HG02610 (cell line): Measurements from ENCODE around the gene WNK2.

ENCODE experiments used
- ATAC-seq: cut with Tn5 transposase; IDR thresholded peaks from one replicate; pipeline ENCODE4 v1.9.1; 2021; ENCODE audit warnings: mild to moderate bottlenecking, moderate library complexity; ENCODE audit not compliant: unreplicated experiment

WNK2 gene

GRCh38 chr9:93212409-93212808 lies 28.5 kb downstream of the WNK2 start:
- no peak for ATAC-seq

GRCh38 chr9:93216073-93216365 lies 32.1 kb downstream of the WNK2 start:
- no peak for ATAC-seq

- no peak for ATAC-seq
These were observed 33.8 kb downstream of the WNK2 start for GRCh38 chr9:93217706-93218105.

- no peak for ATAC-seq
These were observed 34.2 kb downstream of the WNK2 start for GRCh38 chr9:93218161-93218560.

GRCh38 chr9:93218671-93219420 lies 34.9 kb downstream of the WNK2 start:
- ATAC-seq: no peak

- no peak for ATAC-seq
These were observed 35.8 kb downstream of the WNK2 start for GRCh38 chr9:93219692-93220091.

GRCh38 chr9:93220627-93221026 lies 36.7 kb downstream of the WNK2 start:
- ATAC-seq: no peak

GRCh38 chr9:93221044-93221443 lies 37.1 kb downstream of the WNK2 start:
- ATAC-seq: no peak

GRCh38 chr9:93222890-93223259 lies 38.9 kb downstream of the WNK2 start:
- ATAC-seq: no peak

- ATAC-seq: no peak
These were observed 39.6 kb downstream of the WNK2 start for GRCh38 chr9:93223260-93224180.

- ATAC-seq: no peak
These were observed 40.7 kb downstream of the WNK2 start for GRCh38 chr9:93224591-93224990.

GRCh38 chr9:93225417-93225816 lies 41.5 kb downstream of the WNK2 start:
- no peak for ATAC-seq

GRCh38 chr9:93225892-93226291 lies 42.0 kb downstream of the WNK2 start:
- ATAC-seq: no peak

- no peak for ATAC-seq
These were observed 42.9 kb downstream of the WNK2 start for GRCh38 chr9:93226819-93227218.

- ATAC-seq: no peak
These were observed 44.1 kb downstream of the WNK2 start for GRCh38 chr9:93228030-93228429.

- no peak for ATAC-seq
These were observed 44.5 kb downstream of the WNK2 start for GRCh38 chr9:93228453-93228852.

- ATAC-seq: no peak
These were observed 45.7 kb downstream of the WNK2 start for GRCh38 chr9:93229636-93230035.

GRCh38 chr9:93230185-93230584 lies 46.2 kb downstream of the WNK2 start:
- no peak for ATAC-seq

- no peak for ATAC-seq
These were observed 46.7 kb downstream of the WNK2 start for GRCh38 chr9:93230601-93231000.

- no peak for ATAC-seq
These were observed 47.3 kb downstream of the WNK2 start for GRCh38 chr9:93231121-93231694.

GRCh38 chr9:93231716-93232115 lies 47.8 kb downstream of the WNK2 start:
- no peak for ATAC-seq

GRCh38 chr9:93232388-93232960 lies 48.5 kb downstream of the WNK2 start:
- ATAC-seq: no peak
